Measurements from ENCODE around the gene MUC16. TPM values are rescaled to one million over a fixed set of nuclear protein-coding genes. Genes with fewer than 3 reads are reported as not detected.

Gene MUC16
- total and polyA plus RNA-seq, 2 of the 4 experiments (the other 2 are of a cell fraction) = not detected

GRCh38 chr19:9032136-9032631, 22.0 kb upstream of the MUC16 start:
- no peaks in the 10 kb centered on the region for H3K4me1 ChIP-seq (ENCODE audit: control insufficient read depth, insufficient read depth, low read length)
- peaks cover 21% of the 10 kb centered on the region for H3K9me3 ChIP-seq (ENCODE audit: control insufficient read depth, insufficient read depth, low read length)
- no TSS peak for BruUV-seq (replicated peaks)
- intact Hi-C loops (cut with micrococcal nuclease) = no loop called here
- no peaks in the 10 kb centered on the region for H3K79me1 ChIP-seq (ENCODE audit: low read depth in 1 of 2, low read length in 2 of 2)
- H2BK20ac ChIP-seq (ENCODE audit: low read depth, low read length) = no peak overlapping the region
- ChIA-PET CTCF (no interaction called here), POLR2A (ENCODE audit: unreplicated experiment) (no interaction called here)
- no peak overlapping the region for H2AFZ ChIP-seq (replicated peaks; ENCODE audit: low read length, poor library complexity)
- no peaks in the 10 kb centered on the region for H4K20me1 ChIP-seq (ENCODE audit: insufficient read depth, low read length)
- DNase-seq (no peak), ATAC-seq (ENCODE audit: low read depth) (no peak)
- no peak overlapping the region for H3K4me2 ChIP-seq (ENCODE audit: low read depth, low read length)
- H3K4ac ChIP-seq (ENCODE audit: low read depth, low read length) = no peak overlapping the region
- no peaks in the 10 kb centered on the region for H3K9me1 ChIP-seq (ENCODE audit: insufficient read depth, low read length)
- no peak overlapping the region for H3K4me3 ChIP-seq (ENCODE audit: insufficient read depth, low read depth, low read length)
- H3K36me3 ChIP-seq (ENCODE audit: control insufficient read depth, insufficient read depth, low read length) = no peaks in the 10 kb centered on the region
- no peak overlapping the region for H2BK5ac ChIP-seq (ENCODE audit: low read depth, low read length, poor library complexity, severe bottlenecking)
- H2BK120ac ChIP-seq (ENCODE audit: low read depth, low read length) = no peak overlapping the region
- no peak overlapping the region for H2BK15ac ChIP-seq (ENCODE audit: low read depth, low read length)
- TF ChIP-seq MXI1 (IDR thresholded peaks at IDR 0.05; ENCODE audit: borderline replicate concordance, low read depth, low read length) (no peak), MAZ (IDR thresholded peaks at IDR 0.05; ENCODE audit: borderline replicate concordance, low read depth, low read length) (no peak), RCOR1 (IDR thresholded peaks at IDR 0.05; ENCODE audit: insufficient replicate concordance, low read length) (no peak), RAD21 (IDR thresholded peaks at IDR 0.05; ENCODE audit: low read length) (no peak), CTCF (conservative IDR thresholded peaks at IDR 0.05; ENCODE audit: low read depth, low read length) (no peak), MAFK (IDR thresholded peaks at IDR 0.05; ENCODE audit: low read depth, low read length) (no peak), CEBPB (IDR thresholded peaks at IDR 0.05; ENCODE audit: low read depth, low read length) (no peak), BHLHE40 (IDR thresholded peaks at IDR 0.05; ENCODE audit: low read depth, low read length) (no peak), RFX5 (IDR thresholded peaks at IDR 0.05; ENCODE audit: low read depth, low read length) (no peak), FOS (IDR thresholded peaks at IDR 0.05; ENCODE audit: low read depth, low read length) (no peak), POLR2A (IDR thresholded peaks at IDR 0.05; ENCODE audit: low read depth, low read length) (no peak), NFE2L2 (IDR thresholded peaks at IDR 0.05; ENCODE audit: low read depth, low read length) (no peak), USF2 (IDR thresholded peaks at IDR 0.05; ENCODE audit: low read depth, low read length) (no peak), CHD1 (IDR thresholded peaks at IDR 0.05; ENCODE audit: low read depth, low read length) (no peak), SMC3 (IDR thresholded peaks at IDR 0.05; ENCODE audit: low read depth, low read length) (no peak)
- TF ChIP-seq, protein P1, sequence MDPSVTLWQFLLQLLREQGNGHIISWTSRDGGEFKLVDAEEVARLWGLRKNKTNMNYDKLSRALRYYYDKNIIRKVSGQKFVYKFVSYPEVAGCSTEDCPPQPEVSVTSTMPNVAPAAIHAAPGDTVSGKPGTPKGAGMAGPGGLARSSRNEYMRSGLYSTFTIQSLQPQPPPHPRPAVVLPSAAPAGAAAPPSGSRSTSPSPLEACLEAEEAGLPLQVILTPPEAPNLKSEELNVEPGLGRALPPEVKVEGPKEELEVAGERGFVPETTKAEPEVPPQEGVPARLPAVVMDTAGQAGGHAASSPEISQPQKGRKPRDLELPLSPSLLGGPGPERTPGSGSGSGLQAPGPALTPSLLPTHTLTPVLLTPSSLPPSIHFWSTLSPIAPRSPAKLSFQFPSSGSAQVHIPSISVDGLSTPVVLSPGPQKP (IDR thresholded peaks at IDR 0.05; ENCODE audit: borderline replicate concordance, low read depth, low read length) = no peak
- no peak overlapping the region for H2AK9ac ChIP-seq (replicated peaks; ENCODE audit: low read depth, low read length, poor library complexity)
- H3K9ac ChIP-seq (ENCODE audit: low read depth, low read length) = no peak overlapping the region
- H4K91ac ChIP-seq (ENCODE audit: insufficient read depth, low read depth, low read length) = no peak overlapping the region
- no peaks in the 10 kb centered on the region for H3K27me3 ChIP-seq (ENCODE audit: control insufficient read depth, insufficient read depth, low read length)
- H2AK5ac ChIP-seq (ENCODE audit: low read depth, low read length) = no peak overlapping the region
- H3K14ac ChIP-seq (replicated peaks; ENCODE audit: low read depth, low read length) = no peak overlapping the region
- no peak overlapping the region for H3K27ac ChIP-seq (ENCODE audit: insufficient read depth, low read length)
- dilution Hi-C loops (cut with HindIII; ENCODE audit: low sequenced_read_pairs, unreplicated experiment) = no loop called here
- no peak overlapping the region for H4K8ac ChIP-seq (ENCODE audit: low read depth in 2 of 2, low read length in 2 of 2)
- no peak overlapping the region for H3K56ac ChIP-seq (ENCODE audit: extremely low read depth, insufficient read depth, low read length)
- 52% methylated on average over 3 of the region's 5 CpGs; no CpG with 5 or more reads in 1 of the 2 experiments for WGBS, 2 experiments (ENCODE audit: extremely low coverage in 2 of 2, insufficient read length in 1 of 2)
- H3K23ac ChIP-seq (ENCODE audit: low read depth, low read length) = no peak overlapping the region
- no peak overlapping the region for H4K5ac ChIP-seq (ENCODE audit: low read depth, low read length)
- H3K18ac ChIP-seq (ENCODE audit: low read depth, low read length) = no peak overlapping the region
- in situ Hi-C loops (cut with MboI; ENCODE audit: low sequenced_read_pairs) = no loop called here
